NK-92 treated with Interleukin-12 subunit alpha and Interleukin-12 subunit beta, amount 100 ng/mL, for 24 hours (cell line): ENCODE results near the gene DSE.

Source experiments
- DNase-seq: peaks from one replicate; lab custom pipeline; 2025; lab: John Stamatoyannopoulos, UW

The DSE gene

DNA sequence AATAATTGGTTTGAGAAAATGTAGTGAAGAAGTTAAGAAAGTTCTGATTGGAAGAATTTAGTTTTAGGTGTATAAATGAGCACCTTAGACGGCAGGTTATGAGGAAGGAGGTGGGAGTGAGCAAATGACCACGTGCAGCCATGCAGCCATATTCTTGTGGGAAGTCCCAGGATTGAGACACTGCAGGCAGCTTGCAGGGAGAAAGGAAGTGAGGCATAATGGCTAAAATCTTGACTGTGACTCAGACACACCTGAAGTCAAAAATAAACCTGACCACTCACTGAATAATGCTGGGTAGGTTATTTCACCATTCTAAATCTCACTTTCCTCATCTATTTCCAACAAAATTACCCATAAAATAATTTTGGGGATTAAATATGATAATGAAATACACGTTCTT, 16.6 kb downstream of the DSE start:
- peak; percentile 44 for DNase-seq

DNA sequence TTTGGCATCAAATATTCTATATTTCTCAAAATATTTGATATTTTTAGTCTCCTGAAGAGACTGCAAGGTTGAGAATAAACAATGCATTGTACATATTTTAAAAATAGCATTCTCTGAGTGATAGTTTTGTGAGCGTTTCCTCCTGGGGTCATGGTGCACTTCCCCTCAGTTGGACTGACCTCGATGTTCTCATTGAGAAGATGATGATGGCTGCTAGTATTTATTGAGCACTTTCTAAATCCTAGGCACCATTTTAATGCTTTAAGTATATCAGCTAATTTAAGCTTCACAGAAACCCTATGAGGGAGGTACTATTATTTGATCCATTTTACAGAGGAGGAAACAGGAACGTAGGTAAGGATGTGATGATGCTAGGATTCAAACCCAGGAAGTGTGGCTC, 18.2 kb downstream of the DSE start:
- no peak for DNase-seq

DNA sequence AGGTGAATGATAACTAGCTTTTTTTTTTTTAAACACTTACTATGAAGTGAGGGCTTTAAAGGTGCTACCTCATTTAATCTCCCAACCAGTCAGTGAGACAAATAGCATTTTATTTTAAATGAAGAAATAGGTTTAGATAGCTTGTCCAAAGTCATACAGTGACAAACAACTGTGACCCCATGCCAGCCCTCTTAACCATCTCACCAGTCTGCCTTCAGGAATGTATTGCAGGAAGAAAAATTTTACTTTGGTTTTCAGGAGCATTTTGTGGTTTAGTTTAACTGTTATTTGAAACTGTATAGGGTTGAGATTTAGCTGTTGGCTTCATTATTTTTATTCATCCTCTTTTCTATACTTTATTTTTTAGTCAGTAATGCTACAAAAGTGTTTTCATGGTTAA, 18.6 kb downstream of the DSE start:
- no peak for DNase-seq

DNA sequence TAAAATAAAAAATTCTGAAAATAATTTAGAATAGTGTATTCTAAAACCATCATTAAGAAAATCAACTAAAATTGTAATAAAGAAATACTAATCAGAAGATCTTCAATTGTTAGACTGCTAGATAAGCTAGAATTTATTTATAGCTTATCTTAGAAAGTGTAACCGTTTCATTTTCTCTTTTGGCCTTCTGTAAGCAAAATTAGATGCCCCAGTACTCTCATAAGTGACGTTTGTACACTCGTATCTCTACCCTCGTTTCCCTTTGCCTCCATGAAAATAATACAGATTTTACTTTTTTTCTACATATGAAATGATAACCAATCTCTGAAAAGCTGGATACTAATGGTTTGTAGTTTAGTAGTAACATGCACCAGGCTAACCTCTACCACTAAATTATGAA, 19.8 kb downstream of the DSE start:
- DNase-seq: no peak

DNA sequence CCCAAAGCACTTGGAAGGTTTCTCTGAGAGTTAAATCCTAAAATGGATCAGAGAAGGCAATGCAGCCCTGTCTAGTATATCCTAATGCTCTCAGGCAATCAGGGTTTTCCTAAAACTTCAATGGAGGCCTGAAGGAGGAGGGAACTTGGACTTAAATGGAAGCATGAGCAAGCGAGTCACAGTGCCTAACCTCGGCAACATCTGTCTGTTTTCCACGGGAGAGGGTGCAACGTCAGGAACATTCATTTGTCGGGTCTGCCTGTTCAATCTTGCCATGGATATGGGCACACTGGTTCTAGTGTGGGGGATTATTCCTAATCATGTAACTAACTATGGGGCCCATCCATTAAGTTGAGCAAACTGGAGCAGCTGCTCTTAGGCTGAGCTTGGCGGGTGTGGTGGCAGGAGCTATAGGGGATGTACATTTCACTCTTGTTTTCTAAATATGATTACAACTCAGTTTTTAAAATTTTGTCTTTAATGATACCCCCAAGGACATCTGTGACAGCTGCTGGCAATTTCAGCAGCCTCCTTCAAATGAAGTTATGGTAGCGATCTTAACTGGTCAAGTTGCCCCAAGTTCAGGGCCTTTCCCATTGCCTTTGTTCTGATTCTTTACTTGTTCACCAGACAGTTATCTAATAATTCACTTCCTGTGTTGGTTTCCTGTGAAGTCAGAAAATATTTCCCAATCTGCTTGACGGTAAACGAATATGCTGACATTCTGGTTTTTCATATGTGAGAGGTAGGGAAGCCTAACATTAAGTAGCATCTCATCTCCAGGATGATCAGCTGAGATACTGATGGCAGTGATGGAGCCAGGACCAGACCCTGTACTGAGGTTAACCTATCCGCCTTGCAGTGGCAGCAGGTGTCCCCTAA, 21.6 kb downstream of the DSE start:
- DNase-seq: no peak

DNA sequence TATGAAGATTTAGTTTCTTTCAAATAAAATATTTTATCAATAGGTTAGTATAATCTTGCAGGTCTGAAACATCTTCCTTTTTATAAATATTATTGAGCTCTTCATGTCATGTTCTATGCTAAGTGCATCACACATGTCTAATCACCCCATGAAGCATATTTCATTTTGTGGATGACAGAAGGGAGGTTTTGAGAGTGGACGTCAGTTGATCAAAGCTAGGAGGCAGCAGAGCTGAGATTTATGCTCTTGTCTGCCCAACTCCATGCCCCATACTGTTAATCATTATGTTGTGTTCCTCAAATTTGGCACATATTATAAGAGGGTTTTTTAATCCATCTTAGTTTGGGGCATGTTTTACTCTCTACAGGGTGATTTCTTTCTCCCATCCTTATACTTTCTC, 22.7 kb downstream of the DSE start:
- no peak for DNase-seq

DNA sequence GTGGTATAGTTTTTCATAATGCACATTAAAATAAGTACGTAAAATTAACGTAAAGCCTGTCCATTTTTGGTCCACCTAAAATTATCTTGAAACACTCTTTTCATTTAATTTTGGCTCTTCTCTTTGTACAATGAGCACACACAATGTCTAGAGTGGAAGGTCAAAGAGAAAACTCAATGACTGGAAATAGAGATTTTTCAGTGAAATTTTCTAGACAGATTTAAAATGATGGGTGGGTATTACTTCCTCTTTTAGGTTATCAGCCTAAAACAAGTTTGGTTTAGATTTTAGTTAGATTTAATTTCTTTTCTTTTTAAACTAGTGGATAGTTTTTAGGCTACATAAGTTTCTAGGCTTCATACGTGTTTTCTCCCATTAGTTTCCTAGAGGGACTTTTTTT, 24.9 kb downstream of the DSE start:
- DNase-seq: no peak

DNA sequence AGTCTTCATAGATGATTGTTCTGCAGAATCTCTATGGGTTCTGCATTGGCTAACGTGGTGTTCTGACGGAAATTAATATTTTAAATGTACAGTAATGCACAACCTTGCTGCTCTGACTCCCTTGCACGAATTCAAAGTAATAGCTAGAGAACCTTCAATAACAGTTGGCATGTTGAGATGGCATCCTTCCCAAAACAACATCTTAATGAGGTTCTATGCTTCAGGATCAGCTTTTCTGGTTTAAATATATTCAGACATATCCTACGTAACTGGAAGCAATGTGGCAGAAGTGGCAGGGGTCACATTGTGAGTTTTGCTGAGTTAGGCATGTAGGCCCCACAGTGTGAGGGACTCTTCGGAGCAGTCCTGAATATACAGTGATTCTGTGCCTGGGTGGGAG, 25.7 kb downstream of the DSE start:
- no peak for DNase-seq

DNA sequence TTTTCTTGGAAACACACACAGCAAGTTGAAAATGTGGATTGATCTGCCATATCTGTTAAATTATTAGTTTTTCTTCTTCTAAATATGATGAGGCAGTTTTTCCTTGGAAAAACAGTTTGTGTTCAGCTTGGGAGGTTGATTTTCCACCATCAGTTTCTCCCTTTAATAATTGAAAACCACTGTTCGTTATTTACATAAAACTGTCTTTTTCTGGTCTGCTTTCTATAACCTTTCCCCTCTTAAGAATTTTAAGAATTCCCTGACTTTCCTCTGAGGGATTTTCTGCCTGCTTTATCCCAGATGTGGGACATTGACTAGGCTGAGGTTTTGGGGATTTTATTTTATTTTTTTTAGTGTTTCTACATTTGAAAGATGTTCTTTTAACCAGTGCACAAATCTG, 27.2 kb downstream of the DSE start:
- no peak for DNase-seq

DNA sequence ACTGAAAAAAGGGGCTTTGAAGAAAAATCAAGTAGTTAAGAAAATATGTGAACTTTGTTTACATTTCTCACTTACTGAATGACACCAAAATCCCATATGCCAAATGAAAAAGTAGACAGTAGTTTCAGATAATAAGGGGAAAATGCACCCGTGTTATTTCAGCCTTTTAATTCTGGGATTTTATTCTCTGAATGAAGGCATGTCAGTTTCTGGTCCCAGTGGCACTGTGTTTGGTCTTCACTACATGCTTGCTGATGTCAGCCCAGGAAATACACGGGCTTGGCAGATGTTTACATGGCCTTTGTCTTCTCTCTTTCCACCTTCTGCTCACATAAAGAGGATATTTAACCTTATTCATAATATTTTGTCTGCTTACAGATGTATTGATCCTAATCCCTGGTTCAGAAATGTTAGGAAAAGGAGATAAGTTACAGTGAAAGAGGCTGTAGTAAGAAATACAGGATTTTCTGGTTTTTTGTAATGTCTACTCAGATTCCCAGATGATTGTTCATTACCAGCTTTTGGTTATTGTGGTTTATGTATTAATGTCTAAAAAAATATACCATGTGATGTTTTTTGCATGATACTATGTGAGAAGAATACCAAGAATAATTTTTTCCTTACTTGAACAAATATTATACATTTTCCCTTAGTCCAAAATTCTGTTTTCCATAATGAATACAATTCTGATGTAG, 27.7 kb downstream of the DSE start:
- DNase-seq: no peak

DNA sequence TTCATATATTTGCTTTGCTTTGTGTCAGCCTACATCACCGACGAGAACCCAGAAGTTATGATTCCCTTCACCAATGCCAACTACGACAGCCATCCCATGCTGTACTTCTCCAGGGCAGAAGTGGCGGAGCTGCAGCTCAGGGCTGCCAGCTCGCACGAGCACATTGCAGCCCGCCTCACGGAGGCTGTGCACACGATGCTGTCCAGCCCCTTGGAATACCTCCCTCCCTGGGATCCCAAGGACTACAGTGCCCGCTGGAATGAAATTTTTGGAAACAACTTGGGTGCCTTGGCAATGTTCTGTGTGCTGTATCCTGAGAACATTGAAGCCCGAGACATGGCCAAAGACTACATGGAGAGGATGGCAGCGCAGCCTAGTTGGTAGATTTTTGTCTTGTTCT, 28.5 kb downstream of the DSE start:
- DNase-seq: no peak

DNA sequence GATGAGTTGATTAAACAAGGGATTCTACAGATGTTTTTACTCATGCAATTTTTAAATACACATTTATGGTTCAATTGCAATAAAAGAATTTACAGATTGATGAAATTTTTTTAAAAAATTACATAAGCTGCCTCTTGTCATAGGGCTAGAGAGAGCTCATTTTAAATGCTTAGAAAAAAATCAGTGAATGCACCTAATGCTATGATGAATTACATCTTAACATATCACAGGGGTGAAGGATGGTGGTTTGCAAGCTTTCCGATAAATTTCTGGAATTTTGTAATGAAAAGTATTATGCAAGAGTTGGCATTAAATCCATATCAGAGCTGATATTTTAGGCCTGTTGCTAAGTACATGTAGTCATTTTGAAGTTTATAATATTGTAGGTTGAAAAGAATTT, 29.6 kb downstream of the DSE start:
- DNase-seq: no peak

DNA sequence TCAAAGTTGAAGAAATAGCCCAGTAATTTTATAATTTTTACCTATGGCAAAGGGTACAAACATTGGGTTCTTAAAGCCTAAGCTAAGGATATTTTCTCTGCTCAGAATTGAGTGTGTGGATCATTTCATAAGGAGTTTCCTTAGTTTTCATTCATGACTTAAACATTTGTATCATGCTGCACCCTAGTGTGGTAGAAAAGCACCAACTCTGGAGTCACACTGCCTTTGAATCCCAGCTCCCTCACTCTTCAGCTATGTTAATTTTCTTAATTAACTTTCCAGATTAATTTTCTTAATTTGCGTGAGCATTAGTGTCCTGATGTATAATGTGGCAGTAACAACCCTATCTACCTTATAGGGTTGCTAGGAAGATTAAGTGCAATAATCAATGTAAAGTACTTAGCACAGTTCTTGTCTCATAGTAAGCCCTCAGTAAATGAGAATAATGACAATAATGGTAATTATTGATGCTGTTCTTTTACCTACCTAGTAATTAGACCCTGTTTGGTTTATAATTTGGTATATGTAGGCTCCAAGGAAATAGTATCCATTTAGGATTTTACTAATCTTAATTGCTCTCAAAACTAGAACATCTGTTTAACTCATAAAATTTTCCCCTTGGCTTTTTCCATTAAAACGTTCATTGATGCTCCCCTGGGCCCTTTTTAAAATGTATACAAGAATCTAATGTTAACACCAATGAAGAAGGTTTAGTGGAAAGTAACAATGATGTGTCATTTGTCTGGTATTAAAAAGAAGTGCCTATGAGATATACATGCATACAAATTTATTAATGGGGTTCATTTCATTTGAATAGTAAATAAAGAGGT, 31.6 kb downstream of the DSE start:
- DNase-seq: no peak

DNA sequence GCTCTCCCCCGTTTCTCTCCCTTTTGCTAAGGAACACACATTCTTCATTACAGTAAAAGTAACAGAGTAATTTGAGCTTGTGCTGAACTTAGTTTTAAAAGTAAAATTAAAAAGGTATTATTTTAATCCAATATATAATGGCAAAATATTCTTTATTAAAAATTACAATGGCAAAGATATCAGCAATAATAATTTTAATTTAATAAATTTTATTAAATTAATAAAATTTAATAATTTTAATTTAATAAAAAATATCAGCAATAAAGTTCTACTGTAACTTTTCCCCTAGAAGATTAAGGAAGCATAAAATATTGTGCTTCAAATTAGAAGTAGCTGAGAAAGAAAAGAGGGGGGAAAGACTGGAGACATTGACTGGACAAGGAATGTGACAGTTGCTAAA, 32.5 kb downstream of the DSE start:
- DNase-seq: no peak

DNA sequence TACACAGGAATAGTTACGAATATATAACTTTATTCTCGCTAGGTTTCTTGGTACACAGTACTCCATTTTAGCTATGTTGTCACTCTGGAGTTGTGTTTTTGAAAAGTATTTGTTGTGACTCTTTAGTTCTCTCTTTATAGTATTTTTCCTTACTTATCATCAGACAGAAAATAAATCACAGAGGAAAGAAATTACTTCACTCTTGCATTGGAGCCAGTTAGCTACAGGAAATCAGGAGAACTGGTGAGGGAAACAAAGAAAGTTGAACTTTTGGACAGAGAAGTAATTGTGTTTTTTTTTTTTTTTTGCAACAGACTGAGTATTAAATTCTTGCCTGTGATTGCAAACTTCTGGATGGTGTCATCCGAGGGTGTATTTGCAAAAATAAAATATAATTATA, 33.9 kb downstream of the DSE start:
- no peak for DNase-seq

DNA sequence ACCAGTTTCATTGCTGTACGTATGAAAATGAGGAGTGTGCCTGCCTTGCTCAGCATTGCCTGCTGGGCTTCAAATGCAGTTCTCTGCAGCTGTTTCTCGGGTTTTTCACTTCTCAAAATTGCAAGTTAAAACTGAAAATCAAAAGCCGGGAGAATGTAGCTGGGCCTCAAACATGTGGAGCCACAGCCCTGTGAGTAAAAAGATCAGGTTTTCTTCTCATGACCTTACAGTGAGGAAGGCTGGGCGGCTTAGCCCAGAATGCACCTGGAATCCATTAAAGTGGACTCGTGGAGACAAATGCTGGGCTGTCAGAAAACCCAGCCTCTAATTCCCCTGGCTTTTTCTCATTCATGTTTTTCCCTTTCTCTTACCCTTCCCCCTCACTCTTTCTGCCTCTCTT, 34.4 kb downstream of the DSE start:
- DNase-seq: no peak

DNA sequence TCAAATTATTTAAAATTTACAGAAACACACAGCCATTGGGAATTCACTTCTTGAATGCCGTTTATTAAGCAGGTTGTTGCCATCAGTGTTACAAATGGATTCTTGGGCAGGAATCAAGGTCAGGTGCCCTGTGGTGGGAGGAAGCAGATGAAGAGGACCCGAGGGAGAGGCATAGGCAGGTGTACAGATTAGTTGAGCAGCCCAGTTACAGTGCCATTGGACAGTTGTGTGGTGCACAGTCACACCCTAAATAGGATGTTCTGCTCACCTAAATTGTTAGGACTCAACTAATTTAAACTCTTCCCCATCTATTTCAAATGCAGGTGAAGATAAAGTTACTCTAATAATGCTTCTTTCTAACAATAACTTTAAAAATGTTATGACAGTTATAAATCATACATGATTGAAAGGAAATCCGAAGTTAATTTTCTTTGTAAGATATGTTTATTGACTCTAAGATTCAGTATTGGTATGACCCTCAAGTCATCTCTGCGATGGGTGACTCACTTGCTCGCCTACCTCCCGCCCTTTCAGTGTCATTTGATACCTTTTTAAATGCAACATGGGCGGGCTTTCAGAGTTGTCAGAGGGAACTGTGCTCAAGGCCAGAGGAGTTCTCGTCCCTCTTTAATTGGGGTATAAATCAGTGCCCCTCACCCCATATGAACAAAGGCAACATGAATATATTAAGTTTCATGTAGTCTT, 35.1 kb downstream of the DSE start:
- DNase-seq: no peak

DNA sequence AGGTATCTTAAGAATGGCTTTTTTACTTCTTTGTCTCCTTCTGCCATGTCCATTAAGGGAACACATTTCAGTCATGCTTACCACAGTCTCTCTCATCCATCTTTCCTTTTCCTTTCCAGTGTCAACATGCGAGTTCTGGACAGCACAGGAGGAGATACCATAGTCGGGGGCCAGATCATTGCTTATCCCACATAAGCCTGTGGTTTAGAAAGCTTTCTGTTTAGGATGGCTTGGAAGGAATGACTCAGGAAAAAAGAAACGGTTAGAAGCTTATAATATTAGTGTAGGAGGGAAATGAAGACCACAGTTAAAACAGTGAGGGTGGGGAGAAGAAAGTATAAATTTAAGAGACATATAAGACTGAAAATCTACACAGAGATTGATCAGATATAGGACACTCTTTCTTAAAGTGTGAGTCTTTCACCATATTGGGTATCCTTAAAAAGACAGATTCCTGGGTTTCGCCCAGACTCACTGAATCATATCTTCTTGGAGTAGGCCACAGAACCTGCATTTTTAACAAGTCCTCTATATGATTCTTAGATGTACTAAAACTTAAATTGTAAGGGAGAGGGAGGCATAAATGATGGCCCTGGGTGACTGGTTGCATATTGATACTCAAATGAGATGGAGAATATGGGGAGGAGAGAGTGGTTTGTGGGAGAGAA, 36.1 kb downstream of the DSE start:
- no peak for DNase-seq

DNA sequence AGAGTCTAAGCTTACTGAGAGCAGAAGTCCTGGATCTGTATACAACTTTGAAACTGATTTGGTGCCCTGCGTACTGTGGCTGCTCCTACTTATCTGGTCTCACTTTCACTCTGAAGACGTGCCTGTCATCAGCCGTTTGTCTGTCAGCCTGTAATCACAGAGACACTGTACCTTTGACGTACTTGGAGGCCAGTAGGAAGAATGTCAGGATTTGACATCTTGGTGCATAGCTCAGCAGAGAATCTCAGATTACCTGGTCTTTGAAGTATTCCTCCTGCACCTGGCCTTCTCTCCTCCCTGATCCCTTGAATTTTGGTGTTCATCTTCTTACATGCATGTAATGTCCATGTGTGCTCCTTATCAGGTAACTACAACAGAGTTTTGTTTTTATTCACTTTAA, 37.7 kb downstream of the DSE start:
- no peak for DNase-seq

DNA sequence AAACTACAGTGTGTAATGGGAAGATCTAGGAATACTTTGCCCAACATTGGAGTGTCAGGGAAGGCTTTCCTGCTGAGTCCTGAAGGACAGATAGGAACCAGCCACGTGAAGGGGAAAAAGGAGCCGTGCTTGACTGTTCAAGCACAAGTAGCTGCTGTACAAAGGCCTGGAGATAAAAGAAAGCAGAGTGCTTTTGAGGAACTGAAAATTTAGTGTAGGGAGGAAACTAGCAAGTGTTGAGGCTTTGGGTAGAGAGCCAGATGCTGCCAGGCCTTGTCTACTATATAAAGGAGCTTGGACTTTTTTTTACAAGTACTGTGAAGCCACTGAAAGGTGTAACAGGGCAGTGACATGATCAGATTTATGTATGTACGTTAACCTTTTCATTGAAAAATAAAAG, 39.0 kb downstream of the DSE start:
- DNase-seq: no peak

DNA sequence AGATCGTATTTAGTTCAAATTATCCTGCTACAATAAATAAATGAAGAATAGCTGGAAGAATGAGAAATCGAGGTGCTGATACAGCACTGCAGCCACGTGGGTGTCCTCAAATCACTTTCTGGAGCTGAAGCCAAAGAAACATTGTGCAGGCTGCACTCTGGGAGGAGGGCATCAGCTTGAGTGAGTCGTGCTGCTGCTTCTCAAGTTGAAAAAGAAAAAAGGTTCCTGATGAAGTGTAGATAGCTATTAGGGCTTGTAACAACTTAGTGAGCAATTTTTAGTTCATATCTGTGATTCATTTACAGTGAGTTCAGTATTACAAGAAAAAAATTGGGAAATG, 40.5 kb downstream of the DSE start:
- DNase-seq: no peak

DNA sequence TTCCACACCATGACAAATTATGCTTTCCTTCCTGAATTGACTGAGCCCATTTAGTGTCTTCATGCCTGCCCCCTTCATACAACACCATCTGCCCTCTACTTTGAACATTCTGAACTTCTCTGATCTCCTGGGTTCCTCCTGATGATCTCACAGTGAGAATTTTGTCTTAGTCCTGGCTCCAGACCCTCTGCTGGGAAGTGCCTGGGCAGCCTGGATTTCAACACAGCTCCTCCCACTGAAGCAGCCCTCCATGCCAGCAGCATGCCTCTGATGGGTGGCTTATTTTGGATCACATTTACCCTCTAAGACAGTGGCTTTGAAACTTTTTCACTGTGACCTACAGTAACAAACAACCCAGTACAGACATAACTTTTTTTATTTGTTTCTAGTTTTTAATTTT, 41.5 kb downstream of the DSE start:
- DNase-seq: no peak
